Activated effector memory CD4-positive, alpha-beta T cell treated with anti-CD3 and anti-CD28 coated beads, Interleukin-2, amount 50 U/mL, for 16 hours (primary cell): ENCODE measurements around the gene OXT.
"Not testable (repeated sequence)": the region's sequence is repeated elsewhere in the genome, so short reads cannot be mapped to it uniquely, and the experiment has no call there.

Source experiments
- DNase-seq: peaks from one replicate; pipeline ENCODE4 v3.0.0-alpha.2; 2020

OXT gene

DNA sequence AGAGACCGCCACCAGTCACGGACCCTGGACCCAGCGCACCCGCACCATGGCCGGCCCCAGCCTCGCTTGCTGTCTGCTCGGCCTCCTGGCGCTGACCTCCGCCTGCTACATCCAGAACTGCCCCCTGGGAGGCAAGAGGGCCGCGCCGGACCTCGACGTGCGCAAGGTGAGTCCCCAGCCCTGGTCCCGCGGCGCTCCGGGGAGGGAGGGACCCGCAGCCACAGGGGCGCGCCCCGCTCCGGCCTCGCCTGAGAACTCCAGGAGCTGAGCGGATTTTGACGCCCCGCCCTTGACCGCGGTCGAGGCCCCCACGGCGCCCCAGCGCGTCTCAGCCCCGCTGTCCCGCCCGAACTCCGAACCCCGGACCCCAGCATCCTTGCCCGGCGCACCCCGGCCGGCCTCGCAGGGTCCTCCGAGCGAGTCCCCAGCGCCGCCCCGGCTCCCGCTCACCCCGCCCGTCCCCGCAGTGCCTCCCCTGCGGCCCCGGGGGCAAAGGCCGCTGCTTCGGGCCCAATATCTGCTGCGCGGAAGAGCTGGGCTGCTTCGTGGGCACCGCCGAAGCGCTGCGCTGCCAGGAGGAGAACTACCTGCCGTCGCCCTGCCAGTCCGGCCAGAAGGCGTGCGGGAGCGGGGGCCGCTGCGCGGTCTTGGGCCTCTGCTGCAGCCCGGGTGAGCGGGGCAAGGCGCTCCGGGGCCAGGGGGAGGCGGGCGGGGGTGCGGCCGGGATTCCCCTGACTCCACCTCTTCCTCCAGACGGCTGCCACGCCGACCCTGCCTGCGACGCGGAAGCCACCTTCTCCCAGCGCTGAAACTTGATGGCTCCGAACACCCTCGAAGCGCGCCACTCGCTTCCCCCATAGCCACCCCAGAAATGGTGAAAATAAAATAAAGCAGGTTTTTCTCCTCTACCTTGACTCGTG lies at the start of gene OXT:
OXT (plus strand) TSS at position 11 of the 920 bp plus-strand sequence; CDS start at position 47, 36 bp downstream.
- peak; percentile 89 for DNase-seq

DNA sequence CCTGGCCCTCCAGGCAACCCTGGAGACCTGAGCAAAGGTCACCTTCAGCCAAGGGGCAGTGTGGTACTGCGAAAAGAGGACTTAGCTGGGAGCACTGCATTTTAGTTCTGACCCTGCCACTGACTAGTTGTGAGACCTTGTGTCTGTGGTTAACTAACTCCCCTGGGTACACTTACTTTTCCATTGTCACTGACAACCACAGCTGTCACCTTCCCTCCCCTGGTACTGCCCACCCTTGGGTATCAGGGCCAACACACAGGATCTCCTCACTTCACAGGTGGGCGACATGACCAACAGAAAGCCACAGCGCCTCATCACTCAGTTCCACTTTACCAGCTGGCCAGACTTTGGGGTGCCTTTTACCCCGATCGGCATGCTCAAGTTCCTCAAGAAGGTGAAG lies 49.6 kb upstream of the OXT start:
- DNase-seq: no peak

DNA sequence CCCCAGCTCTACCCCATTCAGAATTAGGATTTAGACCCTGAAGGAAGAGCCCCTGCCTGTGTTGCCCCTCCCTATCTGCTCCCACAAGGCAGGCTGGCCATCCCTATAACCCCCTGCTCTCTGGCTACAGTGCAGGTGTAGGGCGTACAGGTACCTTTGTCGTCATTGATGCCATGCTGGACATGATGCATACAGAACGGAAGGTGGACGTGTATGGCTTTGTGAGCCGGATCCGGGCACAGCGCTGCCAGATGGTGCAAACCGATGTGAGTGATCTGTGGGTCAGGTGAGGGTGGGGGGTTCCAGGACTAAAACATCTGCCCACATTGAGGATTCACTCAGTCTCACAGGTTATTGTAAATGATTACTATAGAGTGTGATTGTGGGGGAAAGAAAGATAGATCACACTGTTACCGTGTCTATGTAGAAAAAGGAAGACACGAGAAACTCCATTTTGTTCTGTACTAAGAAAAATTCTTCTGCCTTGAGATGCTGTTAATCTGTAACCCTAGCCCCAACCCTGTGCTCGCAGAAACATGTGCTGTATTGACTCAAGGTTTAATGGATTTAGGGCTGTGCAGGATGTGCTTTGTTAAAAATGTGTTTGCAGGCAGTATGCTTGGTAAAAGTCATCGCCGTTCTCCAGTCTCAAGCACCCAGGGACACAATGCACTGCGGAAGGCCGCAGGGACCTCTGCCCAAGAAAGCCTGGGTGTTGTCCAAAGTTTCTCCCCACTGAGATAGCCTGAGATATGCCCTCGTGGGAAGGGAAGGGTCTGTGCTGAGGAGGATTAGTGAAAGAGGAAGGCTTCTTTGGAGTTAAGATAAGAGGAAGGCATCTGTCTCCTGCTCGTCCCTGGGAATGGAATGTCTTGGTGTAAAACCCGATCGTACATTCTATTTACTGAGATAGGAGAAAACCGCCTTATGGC lies 48.6 kb upstream of the OXT start:
- DNase-seq: not testable (repeated sequence)

DNA sequence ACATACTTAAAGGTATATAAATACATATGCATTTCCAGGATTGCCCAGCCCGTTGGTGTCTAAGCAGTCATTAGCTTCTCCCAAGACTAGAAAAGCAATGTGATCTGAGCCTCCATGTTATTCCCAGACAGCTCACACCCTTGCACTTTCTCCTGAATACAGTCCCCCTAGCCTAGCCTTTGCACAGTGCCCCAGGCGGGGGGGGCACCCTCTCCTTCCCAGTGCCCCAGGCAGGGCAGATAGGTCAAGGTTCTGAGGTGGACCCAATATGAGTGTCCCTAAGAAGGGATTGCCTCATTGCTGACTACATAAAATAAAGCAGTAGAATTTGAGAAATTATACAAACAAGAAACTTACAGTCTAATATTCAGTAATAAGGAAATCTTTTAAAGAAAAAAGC lies 43.4 kb upstream of the OXT start:
- no peak for DNase-seq

DNA sequence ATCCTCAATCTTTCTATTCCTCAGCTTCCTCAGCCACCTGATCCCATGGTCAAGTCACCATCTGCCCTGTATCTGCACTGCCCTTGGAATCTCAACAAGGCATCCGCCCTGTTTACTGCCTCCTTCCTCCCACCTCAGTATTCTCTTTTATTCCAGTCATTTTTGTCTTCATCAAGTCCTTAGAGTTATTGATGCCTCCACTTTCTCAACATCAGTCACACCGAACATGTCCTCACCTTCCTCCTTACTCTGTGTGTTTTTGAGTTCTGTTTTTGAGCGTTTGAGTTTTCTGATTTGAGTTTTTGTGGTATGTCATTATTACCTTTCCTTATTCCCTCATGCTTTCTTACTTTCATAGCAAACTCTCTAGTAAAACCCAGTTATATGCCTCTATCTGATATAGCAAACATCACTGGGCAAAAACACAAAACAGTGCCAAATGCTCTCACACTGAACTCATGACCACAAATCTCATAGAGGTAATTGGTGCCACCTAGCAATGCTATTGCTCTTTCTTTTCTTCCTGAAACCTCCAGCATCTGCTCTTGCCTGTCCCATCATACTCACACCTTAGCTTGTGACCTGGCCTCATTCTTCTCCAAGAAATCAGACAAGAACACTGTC lies 39.8 kb upstream of the OXT start:
- DNase-seq: no peak

DNA sequence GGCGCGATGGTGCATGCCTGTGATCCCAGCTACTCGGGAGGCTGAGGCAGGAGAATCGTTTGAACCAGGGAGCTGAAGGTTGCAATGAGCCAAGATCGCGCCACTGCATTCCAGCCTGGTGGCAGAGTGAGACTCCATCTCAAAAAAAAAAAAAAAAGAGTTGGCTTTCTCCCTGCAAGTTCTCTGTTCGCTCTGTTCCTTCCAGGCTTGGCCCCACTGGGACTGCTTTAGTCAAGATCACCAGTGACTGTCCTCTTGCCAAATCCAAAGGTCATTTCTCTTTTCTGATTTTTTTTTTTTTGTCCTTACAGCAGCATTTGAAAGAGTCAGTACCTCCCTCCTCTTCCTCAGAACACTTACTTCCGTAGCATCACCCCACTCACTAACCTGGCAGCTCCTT lies 38.8 kb upstream of the OXT start:
- DNase-seq: no peak

DNA sequence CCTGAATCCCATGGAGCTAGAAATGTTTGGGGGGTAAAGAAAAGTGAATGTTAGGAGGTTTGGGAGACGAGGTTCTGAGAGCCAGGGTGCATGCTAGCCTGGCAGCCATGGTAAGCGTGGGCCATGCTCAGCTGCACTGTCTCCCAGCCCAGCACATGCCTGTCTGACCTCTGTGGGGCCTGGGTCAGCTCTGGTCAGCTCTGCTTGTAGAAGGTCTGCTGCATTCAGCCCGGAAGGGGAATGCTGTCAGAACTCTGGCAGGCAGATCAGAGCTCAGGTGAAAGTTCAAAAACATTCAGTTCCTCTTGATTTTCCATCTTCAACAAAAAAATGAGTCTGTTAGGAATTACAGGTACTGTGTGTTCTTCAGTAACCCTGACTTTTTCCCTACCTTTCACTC lies 33.8 kb upstream of the OXT start:
- DNase-seq: no peak

DNA sequence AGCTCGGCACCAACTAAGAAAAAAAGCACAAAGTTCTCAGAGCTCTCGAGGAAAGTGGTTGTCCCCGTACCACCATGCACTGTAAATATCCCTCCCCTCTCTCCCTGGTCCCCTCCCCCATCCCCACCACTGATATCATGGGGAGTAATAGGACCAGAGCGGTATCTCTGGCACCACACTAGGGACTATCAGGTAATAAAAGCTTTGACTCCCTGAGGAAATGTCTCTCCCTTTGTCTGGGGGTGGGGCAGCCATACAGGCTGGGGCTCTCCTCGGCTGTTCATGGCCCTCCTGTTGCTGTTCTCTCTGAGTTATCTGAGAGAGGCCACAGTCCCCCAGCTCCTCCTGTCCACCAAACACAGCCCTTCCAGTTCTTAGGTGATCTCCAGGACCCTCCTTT lies 33.0 kb upstream of the OXT start:
- no peak for DNase-seq

DNA sequence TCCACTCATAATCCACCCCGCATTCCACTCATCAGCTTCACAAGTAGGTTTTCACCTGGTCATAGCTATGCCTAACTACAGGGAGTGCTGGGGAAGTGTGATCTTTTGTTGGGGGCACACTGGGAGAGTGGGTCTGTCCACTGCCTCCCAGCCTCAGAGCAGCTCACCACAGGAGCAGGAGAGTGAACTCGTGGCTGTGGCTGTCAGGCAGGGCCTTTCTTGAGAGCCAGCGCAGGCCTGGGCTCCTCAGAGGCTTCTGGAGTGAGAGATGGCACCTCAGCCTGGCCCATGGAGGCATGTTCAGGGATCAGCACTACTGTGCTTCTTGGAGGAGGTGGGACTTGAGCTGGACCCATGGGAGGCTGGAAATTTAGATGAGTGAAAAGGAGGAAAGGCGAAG lies 32.0 kb upstream of the OXT start:
- DNase-seq: no peak

DNA sequence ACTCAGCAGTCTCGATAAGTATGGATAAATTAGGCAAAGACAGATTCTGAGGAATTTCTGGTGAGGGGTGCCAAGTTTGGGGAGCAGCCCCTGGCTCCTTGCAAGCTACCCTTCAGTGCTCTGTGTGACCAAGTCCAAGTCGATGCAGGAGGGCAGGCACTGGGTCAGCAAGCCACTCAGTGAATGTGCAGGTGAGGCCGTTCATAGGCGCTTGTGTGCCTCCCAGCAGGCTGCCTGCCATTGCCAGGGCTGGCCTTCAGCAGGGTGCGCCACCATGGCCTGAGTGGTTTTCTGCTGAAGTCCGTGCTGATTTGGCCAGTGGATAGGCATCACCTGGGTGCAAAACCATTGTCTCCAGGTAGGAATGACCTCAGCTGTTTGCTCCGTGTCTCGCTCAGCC lies 31.3 kb upstream of the OXT start:
- no peak for DNase-seq

DNA sequence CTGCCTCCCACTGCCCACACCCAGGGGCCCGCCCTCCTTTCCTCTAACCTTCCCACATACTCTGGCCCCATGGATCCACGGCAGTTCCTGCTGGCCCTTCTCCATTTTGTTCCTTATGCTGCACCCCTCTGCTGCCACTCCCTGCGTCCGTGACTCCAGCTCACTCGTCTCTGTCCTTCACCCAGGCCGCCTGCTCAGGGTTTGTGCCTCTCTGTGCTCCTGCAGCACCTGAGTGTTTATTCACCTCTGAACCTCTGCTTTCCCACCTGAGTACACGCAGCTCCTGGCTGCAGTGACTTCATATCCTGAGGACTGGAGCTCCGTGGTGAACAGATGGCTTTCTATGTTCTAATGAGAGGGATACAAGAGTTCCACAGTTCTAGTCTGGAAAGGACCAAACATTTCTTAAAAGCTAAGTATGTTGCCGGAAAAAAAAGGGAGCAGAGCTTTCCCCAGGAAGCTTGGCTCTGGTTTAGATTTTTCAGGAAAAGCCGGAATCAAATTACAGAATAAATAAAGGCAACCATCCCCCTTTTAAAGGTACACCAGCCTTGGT lies 29.5 kb upstream of the OXT start:
- no peak for DNase-seq

DNA sequence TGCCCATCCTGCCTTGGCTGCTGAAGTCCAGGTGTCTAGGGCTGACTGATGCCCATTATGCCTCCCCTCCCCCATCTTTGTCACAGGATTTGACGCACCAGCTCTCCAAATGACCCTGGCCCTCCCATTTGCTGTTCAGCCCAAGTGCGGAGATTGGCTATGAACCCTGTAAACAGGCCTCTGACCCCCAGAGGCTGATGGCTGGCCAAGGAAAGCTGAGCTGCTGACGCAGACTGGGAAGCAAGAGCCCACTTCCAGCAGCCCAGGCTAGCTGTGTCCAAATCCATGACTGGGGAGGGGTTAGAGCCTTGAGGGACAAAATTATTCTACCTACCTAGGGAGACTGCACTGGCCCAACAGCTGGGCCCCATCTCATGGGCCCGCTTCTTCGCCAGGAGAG lies 28.8 kb upstream of the OXT start:
- DNase-seq: no peak

DNA sequence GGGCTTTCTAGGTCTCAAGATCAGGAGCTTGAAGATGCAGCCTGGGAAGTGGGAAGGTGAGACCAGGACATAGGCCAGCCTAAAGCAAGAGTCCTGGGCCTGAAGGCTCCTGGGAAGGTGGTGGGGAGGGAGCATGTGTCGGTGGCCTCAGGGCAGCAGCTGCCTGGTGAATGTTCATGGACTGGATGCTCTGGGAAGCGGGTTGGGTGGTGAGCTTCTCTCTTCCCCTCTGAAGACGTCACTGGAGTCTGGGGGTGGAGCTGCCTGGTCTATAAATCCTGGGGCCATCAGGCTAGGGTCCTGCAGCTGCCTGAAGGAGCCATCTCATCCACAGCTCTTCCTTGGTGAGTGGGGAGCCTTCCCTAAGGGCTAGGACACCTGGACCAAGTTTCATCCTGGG lies 28.1 kb upstream of the OXT start, which contains the start of gene GNRH2:
GNRH2 (plus strand) TSS at position 301 of the 400 bp plus-strand sequence. CDS start 793 bp downstream, outside the sequence.
- no peak for DNase-seq

DNA sequence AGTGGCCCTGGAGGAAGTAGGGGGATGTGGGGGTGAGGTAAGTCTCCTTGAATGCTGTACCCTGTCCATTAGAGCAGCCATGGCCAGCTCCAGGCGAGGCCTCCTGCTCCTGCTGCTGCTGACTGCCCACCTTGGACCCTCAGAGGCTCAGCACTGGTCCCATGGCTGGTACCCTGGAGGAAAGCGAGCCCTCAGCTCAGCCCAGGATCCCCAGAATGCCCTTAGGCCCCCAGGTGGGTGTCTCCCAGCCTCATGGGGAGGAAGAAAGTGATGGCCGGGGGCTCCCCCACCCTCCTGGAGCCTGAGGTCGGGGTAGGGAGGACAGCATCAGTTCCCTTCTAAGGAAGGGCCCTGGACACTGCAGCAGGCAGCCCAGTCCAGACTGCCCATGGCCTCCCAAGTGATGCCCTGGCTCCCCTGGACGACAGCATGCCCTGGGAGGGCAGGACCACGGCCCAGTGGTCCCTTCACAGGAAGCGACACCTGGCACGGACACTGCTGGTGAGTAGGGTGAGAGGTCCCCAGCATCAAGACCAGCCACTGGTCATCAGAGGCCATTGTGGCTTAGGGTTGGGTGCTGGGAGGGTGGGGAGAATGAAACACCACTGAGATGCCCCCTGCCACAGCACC lies 27.0 kb upstream of the OXT start:
- no peak for DNase-seq

DNA sequence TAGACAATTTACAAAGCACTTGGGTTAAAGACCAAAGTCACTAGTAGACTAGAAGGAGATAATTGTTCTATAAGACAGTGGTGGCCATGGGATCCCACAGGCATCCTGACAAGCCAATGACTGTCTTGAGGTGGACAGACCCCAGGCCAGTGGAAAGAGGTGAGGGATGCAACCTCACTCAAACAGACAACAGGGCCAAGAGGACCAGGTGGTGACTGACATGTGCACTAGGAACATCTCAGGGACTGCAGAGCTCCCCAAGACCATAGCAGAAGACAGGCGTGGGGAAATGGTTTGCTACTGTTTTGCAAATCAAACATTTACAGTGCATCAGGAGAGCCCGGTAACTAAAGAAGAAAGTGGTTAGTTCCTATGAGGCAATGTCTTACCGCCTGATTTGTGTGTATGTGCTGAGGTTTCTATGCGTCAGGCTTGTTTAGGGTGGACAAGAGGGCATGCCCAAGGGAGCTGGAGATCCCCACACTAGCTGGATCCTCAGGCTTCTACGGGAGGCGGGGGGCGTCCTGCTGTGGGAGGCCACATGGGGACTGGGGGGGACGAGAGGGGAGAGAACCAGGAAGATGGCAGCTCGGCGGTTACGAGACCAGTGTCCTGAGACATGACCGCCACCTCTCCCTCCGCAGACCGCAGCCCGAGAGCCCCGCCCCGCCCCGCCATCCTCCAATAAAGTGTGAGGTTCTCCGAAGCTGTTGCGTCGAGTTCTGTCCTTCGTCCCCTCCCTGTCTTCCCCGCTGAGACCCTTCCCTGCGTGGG lies 26.2 kb upstream of the OXT start:
- DNase-seq: no peak

DNA sequence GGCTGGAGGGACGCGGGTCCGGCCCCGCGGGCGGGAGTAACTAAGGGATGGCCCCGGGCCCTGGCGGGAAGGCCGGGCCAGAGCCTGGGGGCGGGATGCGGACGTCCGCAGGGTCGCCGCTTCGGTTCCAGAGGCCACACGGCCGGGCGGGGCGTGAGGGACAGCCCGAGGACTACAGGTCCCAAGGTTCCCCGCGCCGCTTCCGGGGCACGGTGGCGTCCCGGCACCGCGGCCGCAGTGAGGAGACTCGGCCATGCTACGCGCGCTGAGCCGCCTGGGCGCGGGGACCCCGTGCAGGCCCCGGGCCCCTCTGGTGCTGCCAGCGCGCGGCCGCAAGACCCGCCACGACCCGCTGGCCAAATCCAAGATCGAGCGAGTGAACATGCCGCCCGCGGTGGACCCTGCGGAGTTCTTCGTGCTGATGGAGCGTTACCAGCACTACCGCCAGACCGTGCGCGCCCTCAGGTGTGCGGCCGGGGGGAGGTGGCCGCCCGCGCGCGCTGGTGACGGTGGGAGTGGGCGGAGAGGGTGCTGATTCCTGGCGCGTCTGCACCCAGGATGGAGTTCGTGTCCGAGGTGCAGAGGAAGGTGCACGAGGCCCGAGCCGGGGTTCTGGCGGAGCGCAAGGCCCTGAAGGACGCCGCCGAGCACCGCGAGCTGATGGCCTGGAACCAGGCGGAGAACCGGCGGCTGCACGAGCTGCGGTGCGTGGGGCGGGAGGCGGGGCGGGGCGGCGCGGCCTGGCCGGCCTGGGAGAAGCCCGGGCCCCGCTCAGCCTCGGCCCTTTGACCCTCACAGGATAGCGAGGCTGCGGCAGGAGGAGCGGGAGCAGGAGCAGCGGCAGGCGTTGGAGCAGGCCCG lies 25.4 kb upstream of the OXT start, which contains the start of gene MRPS26:
MRPS26 (plus strand) TSS at position 237 of the 861 bp plus-strand sequence; CDS start at position 254, 17 bp downstream.
- peak; percentile 92 for DNase-seq

DNA sequence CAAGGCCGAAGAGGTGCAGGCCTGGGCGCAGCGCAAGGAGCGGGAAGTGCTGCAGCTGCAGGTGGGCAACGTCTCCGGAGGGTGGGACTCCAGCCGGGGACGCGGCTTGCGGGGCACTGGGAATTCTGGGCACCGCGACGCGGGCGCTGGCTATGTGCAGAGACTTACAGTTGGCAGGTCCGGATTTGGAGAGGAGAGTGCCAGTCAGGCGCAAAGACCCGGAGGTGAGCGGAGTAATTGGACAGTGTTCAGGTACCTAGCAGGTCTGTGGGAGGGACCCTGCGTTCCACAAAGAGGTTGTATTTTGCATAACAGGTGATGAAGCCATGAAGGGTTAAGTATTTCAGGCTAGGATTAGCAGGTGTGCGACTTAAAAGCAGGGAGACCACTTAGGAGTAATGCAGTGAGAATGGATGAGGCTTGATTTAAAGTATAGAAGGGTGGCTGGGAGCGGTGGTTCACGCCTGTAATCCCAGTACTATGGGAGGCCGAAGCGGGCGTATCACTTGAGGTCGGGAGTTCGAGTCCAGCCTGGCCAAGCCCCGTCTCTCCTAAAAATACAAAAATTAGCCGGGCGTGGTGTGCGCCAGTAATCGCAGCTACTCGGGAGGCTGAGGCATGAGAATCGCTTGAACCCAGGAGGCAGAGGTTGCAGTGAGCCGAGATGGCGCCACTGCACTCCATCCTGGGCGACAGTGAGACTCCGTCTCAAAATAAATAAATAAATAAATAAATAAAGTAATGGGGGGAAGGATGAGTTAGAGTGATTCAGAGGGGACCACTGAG lies 24.6 kb upstream of the OXT start:
- DNase-seq: no peak

DNA sequence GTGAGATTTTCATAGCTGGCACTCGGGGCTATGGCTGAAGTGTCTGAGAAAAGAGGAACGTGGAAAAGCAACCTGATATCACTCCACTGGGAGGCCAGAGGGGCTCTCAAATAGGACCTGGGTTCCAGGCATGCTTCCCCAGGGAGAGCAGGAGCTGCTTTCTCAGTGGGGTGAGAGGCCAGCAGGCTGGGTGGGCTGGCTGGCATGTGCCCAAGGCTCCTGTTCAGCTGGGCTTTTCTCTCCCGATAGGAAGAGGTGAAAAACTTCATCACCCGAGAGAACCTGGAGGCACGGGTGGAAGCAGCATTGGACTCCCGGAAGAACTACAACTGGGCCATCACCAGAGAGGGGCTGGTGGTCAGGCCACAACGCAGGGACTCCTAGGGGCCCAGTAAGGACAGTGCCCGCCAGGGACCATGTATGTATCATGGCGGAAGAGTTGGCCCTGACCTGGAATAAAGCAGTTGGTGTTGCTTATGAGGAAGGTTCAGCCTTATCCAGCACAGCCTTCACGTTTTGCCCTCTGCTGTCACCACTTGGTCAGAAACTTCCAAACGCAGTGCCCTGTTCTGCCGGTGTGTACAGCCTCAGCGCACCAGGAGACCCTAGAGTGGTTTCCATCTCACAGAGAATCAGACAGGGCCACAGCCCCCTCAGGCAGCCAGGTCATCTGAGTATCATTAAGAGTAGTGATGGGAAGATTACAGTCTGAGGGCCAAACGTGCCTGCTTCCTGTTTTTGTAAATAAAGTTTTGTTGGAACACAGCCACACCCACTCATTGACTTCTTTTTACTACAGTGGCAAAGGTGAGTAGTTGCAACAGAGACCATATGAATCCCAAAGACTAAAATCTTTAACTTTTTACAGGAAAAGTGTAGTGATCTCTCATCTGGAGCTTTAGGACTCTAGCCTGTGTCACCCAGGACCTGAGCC lies 23.7 kb upstream of the OXT start:
- no peak for DNase-seq
